Gastroesophageal sphincter (tissue), 3 donors: ENCODE data around the gene MZF1.

Experiments used
- EP300 ChIP-seq: sonication (generic); formaldehyde crosslinking; IDR thresholded peaks from one replicate; pipeline ENCODE4 v1.6.1; 2017; ENCODE audit warnings: antibody characterized with exemption, mild to moderate bottlenecking
- POLR2A ChIP-seq, 2 donors: fragments of 450-650 bp; IDR thresholded peaks; one replicate each; pipeline ENCODE4 v1.6.1; 2017; ENCODE audit warnings: antibody characterized with exemption in 2 of 2, mild to moderate bottlenecking in 2 of 2, moderate library complexity in 1 of 2
- POLR2AphosphoS5 ChIP-seq: sonication (generic); formaldehyde crosslinking; IDR thresholded peaks from one replicate; pipeline ENCODE4 v1.6.1; 2017; ENCODE audit warnings: antibody characterized with exemption
- TF ChIP-seq, protein P1 (sequence below), 4 experiments: fragments of 200-600 bp in 2 of 4; fragments of 450-650 bp in 2 of 4; sonication (generic) in 1 of 4; IDR thresholded peaks; one replicate each; pipeline ENCODE4 v1.5.1; 2017 to 2019; ENCODE audit warnings: antibody characterized with exemption in 4 of 4, mild to moderate bottlenecking in 2 of 4, moderate library complexity in 2 of 4

DNA sequence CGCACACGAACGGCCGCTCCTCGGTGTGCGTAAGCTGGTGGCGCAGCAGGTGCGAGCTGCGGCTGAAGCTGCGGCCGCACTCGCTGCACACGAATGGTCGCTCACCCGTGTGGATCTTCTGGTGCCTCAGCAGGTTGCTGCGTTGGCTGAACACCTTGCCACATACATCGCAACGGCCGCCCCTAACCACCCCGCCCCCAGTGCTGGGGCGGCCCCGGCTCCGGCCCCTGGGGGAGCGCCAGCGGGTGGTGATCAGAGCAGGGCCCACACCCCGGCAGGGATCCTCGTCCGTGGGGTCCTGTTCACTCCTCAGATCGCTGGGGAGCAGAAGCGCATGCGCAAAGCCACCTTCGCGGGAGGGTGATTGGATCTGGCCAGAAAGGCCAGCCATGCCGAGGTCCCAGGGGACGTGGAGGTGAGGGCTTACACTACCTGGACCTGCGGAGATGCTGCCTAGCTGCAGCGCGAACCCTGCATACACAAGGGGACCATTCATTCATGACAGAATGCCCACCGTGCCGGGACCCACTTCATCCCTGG, 10.0 kb downstream of the MZF1 start:
- TF ChIP-seq, protein P1, sequence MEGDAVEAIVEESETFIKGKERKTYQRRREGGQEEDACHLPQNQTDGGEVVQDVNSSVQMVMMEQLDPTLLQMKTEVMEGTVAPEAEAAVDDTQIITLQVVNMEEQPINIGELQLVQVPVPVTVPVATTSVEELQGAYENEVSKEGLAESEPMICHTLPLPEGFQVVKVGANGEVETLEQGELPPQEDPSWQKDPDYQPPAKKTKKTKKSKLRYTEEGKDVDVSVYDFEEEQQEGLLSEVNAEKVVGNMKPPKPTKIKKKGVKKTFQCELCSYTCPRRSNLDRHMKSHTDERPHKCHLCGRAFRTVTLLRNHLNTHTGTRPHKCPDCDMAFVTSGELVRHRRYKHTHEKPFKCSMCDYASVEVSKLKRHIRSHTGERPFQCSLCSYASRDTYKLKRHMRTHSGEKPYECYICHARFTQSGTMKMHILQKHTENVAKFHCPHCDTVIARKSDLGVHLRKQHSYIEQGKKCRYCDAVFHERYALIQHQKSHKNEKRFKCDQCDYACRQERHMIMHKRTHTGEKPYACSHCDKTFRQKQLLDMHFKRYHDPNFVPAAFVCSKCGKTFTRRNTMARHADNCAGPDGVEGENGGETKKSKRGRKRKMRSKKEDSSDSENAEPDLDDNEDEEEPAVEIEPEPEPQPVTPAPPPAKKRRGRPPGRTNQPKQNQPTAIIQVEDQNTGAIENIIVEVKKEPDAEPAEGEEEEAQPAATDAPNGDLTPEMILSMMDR (IDR thresholded peaks at IDR 0.05): no peak
- no peak for TF ChIP-seq EP300
- no peak for TF ChIP-seq POLR2A (IDR thresholded peaks at IDR 0.05)
- TF ChIP-seq POLR2AphosphoS5: no peak
